HT1080 (cell line): ENCODE results near the gene CAMSAP1. TPM values are rescaled to one million over a fixed set of nuclear protein-coding genes. Genes with fewer than 3 reads are reported as not detected.

Source experiments
- DNase-seq: peaks from one replicate; pipeline ENCODE4 v3.0.0-alpha.2; 2015; ENCODE audit warnings: low read depth
- total RNA-seq: library from RNA; depleted of rRNA; stranded (reverse); fragments of >200 nt; shearing (Covaris generic); gene quantifications from 2 replicates; pipeline ENCODE4 v1.2.3, GENCODE V29; 2014

CAMSAP1 gene
- total RNA-seq, 1 experiment from 2014 or later = 25.6 TPM

- no peak for DNase-seq
Observed at GRCh38 chr9:135840107-135840506, 67.2 kb downstream of the CAMSAP1 start.

GRCh38 chr9:135839516-135839915, 67.8 kb downstream of the CAMSAP1 start:
- no peak for DNase-seq

- no peak for DNase-seq
Observed at GRCh38 chr9:135835131-135835530, 72.2 kb downstream of the CAMSAP1 start.

DNA sequence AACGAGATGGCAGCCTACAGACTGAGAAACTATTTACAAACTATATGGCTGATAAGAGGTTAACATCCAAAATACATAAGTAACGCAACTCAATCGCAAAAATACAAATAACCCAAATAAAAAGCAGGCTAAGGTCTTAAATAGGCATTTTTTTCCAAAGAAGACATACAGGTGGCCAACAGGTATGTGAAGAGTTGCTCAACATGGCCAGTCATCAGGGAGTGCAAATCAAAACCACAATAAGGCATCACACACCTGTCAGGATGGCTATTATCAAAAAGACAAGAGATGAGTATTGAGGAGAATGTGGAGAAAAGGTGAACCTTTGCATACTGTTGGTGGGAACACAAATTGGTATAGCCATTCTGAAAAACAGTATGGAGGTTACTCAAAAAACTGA, 73.5 kb downstream of the CAMSAP1 start:
- no peak for DNase-seq

GRCh38 chr9:135830496-135830895, 76.8 kb downstream of the CAMSAP1 start:
- no peak for DNase-seq

DNA sequence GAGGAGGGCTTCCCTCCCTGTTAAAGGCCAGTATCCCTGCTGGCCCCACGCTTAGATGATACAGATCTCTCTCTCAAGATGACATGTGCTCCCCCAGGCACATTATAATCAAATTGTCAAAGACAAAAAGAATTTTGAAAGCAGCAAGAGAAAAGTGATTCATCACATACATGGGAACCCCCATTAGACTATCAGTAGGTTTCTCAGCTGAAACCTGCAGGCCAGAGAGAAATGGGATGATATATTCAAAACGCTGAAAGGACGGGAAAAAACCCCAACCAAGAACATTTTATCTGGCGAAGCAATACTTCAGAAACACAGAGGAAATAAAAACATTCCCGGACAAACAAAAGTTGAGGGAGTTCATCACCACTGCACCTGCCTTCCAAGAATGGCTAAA, 78.7 kb downstream of the CAMSAP1 start:
- no peak for DNase-seq

- no peak for DNase-seq
Observed at GRCh38 chr9:135827866-135828580, 79.3 kb downstream of the CAMSAP1 start.

DNA sequence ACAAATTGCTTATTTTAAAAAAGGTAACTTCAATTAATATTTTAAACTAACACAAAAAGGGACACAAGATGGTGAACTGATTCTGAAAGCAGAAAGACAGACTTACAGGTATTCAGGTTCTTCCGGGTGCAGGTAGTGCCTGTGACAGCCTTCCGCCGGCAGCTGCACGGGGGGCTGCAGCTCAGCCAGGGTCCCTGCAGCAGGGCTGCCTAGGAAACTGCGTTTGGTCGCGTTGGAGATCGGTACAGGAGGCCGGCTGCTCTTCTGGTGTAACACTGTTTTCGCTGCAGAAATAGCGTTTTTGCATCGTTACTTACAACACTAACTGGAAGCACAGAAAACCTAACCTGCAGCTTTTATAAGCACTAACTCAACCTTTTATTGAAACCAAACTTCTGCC, 80.0 kb downstream of the CAMSAP1 start:
- no peak for DNase-seq

GRCh38 chr9:135826188-135826545, 81.2 kb downstream of the CAMSAP1 start:
- DNase-seq = no peak

GRCh38 chr9:135825435-135826187, 81.7 kb downstream of the CAMSAP1 start:
- no peak for DNase-seq

- no peak for DNase-seq
Observed at GRCh38 chr9:135823036-135823435, 84.3 kb downstream of the CAMSAP1 start.

GRCh38 chr9:135822374-135822755, 85.0 kb downstream of the CAMSAP1 start:
- DNase-seq = no peak

- DNase-seq = no peak
Observed at GRCh38 chr9:135821733-135822373, 85.5 kb downstream of the CAMSAP1 start.

- DNase-seq = no peak
Observed at GRCh38 chr9:135821116-135821515, 86.2 kb downstream of the CAMSAP1 start.

DNA sequence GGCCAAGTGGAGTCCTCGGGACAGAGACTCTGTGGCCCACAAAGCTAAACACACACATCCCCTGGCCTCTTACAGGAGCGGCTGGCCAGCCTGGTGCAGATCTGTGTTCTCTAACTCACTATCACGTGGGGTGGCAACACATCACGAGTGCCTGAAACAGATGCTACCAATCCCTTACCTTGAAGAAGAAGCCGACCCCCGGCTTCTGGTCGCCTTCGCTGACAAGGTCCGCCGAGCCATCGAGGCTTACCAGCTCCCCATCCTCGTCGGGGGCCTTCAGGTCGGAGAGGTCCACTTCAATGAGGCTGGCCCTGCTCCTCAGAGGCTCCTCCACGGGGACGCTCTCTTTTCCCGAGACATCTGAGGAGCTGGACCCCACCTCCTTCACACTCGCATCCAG, 86.7 kb downstream of the CAMSAP1 start:
- no peak for DNase-seq

DNA sequence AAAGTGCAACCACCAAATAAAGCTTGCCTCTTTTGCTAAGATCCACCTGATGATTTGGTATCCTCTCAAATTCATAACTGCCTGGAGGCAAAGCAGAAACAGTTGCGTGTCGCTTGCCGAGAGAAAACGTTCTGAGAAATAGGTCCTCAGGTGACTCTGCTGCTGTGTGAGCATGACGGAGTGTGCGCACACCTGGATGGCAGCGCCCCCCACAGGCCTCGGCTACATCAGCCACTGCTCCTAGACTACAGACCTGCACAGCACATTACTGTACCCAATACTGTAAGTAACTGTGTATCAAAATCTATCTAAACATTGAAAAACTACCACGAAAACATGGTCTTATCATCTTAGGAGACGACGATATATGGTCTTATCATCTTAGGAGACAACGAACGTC, 87.4 kb downstream of the CAMSAP1 start:
- no peak for DNase-seq

DNA sequence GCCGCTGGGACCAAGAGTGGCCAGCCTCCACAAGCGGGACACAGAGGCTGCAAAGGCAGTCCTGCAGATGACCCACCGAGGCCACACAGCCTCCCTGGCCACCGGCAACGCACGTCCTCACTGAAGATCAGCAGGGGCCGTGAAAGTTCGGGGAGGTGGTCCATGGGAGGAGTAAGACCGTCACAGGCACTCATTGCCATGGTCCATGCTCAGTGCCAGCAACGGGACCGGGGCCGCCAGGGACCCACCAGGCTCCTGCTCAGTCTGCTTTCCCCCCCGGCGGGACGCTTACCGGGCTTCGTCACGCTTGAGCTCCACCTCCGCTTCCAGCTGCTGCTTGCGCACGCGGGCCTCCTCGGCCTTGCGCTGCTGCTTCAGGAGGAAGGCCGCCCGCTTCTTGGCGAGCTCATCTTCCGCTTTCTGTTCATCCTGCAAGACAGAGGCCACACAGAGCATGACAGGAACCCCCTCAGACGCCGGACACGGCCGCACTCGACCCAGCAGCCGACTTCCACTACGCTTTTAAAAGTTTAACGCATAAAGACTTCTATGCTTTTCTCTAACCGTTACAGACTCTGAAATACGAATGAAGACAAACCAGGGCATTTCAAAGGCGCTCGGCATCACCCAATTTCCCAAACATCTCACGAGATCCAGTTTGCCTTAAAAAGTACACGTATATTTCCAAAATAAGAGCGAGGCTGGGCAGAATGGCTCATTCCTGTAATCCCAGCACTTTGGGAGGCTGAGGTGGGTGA, 88.4 kb downstream of the CAMSAP1 start:
- DNase-seq = no peak

DNA sequence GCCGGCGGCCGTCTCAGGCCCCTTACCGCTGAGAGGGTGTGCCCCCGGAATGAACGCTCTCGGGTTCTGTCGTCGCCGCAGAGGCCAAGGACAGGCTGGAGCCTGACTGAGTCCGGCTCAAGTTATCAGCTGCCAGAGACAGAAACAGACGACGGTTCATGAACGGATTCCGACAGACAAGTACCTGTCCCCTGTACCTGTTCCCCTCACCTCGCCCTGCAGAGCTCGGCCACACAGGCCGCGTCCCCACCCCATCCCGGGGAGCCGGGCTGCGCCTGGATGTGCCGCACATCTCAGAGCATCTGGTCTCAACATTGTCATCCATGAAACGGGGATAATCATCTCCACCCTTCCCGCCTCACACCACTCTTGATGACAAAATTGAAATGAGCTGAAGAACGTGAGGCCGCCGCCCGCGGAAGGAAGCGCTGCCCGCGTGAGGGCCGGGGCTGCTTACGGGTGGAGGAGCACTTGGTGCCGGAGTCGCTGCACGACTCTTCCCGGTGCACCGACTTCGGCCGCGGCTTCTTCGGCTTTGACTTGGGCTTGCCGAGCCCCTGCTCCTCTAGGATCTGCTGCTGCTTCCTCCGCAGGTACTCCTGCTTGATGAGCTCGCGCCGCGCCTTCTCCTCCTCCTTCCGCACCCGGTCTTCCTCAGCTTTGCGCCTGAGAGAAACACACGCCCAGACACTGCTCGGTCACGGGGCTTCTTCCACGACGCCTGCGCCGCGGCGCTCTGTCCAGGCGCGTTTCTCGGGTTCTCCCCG, 89.2 kb downstream of the CAMSAP1 start:
- DNase-seq = no peak

DNA sequence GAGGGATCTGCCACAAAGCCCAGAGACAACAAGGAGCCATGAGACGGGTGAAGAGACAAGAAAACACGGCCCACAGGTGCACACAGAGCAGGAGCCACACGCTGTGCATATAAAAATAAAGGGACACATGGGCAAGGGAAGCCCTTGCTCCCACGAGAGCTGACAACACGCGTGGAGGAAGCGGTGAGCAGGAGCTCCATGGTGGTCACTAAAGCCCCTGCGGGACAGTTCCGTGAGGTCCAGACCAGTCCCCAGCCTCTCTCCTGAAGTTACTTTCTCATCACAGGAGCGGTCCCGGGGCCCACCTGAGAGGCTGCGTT, 90.7 kb downstream of the CAMSAP1 start:
- no peak for DNase-seq

- DNase-seq = no peak
Observed at GRCh38 chr9:135815830-135816650, 91.3 kb downstream of the CAMSAP1 start.
